SH-SY5Y (cell line): ENCODE results near the gene WNT7A.

Experiments
- GATA2 ChIP-seq: IDR thresholded peaks from 2 replicates; pipeline ENCODE4 v1.6.1; 2011; ENCODE audit warnings: mild to moderate bottlenecking, low read depth, low read length
- GATA3 ChIP-seq: IDR thresholded peaks from 2 replicates; pipeline ENCODE4 v1.6.1; 2011; ENCODE audit warnings: low read depth, mild to moderate bottlenecking, low read length, moderate library complexity

DNA sequence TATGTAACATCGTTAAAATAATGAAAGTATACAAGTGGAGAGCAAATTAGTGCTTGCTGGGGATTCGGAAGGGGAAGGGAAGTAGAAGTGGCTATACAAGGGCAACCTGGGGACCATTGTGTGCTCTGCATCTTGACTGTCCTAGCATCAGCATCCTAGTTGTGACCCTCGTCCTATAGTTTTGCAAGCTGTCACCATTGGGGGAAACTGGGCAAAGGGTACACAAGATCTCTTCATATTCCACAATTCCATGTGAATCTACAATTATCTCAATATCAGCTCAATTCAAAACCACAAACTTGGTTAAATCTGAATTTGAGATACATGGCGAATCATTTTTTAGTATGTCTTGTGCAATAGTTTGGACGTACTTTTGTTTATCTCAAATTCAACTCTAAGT, 30.9 kb downstream of the WNT7A start:
- TF ChIP-seq GATA2, result no peak
- TF ChIP-seq GATA3, result no peak
